GM12891 (cell line): ENCODE results near the gene MTREX.
A peak's percentile ranks its signal among the peaks of the same experiment; 100 is the strongest.

Experiments
- DNase-seq: peaks from one replicate; pipeline ENCODE4 v3.0.0; 2011; ENCODE audit warnings: low spot score; ENCODE audit not compliant: insufficient read length
- FAIRE-seq: peaks from 2 replicates; lab custom pipeline; 2011; peaks lifted over from hg19 to GRCh38; lab: Jason Lieb, UNC
- PAX5 ChIP-seq: IDR thresholded peaks from 2 replicates; pipeline ENCODE4 v1.6.1; 2011; ENCODE audit warnings: low read length, moderate library complexity, mild to moderate bottlenecking; ENCODE audit not compliant: insufficient read depth, severe bottlenecking
- POLR2A ChIP-seq: IDR thresholded peaks from 2 replicates; pipeline ENCODE4 v1.6.1; 2011; ENCODE audit warnings: low read depth, low read length, control low read depth
- POLR2AphosphoS5 ChIP-seq: IDR thresholded peaks from 2 replicates; pipeline ENCODE4 v1.6.1; 2011; ENCODE audit warnings: low read depth, low read length, control low read depth
- POU2F2 ChIP-seq: IDR thresholded peaks from 2 replicates; pipeline ENCODE4 v1.6.1; 2011; ENCODE audit warnings: low read depth, mild to moderate bottlenecking, control low read depth, low read length, moderate library complexity
- SPI1 ChIP-seq: IDR thresholded peaks from 2 replicates; pipeline ENCODE4 v1.6.1; 2011; ENCODE audit warnings: low read depth, low read length, control low read depth
- TAF1 ChIP-seq: IDR thresholded peaks from 2 replicates; pipeline ENCODE4 v1.6.1; 2011; ENCODE audit warnings: low read depth, low read length, control low read depth

The MTREX gene

GRCh38 chr5:55392669-55393068 lies 84.9 kb downstream of the MTREX start:
- no peak for FAIRE-seq
- TF ChIP-seq POLR2AphosphoS5 (no peak), PAX5 (no peak), POU2F2 (no peak), TAF1 (no peak), POLR2A (no peak), SPI1 (no peak)
- no peak for DNase-seq

- DNase-seq: no peak
- no peak for TF ChIP-seq POLR2AphosphoS5
- no peak for TF ChIP-seq TAF1
- TF ChIP-seq SPI1: no peak
- TF ChIP-seq POU2F2: no peak
- TF ChIP-seq POLR2A: no peak
- TF ChIP-seq PAX5: no peak
- no peak for FAIRE-seq
These were observed 85.8 kb downstream of the MTREX start for GRCh38 chr5:55393501-55394175.

GRCh38 chr5:55402199-55402598 lies 94.4 kb downstream of the MTREX start:
- no peak for TF ChIP-seq SPI1
- no peak for TF ChIP-seq TAF1
- no peak for TF ChIP-seq POLR2A
- no peak for TF ChIP-seq POLR2AphosphoS5
- no peak for TF ChIP-seq PAX5
- no peak for TF ChIP-seq POU2F2
- DNase-seq: no peak
- no peak for FAIRE-seq

- FAIRE-seq: no peak
- no peak for DNase-seq
These were observed 98.5 kb downstream of the MTREX start for GRCh38 chr5:55406292-55406691.

GRCh38 chr5:55407059-55407684 lies 99.4 kb downstream of the MTREX start:
- FAIRE-seq (no peak), DNase-seq (no peak)
- TF ChIP-seq POLR2AphosphoS5 (no peak), SPI1 (no peak), PAX5 (no peak), POU2F2 (no peak), TAF1 (no peak), POLR2A (no peak)

More at GRCh38 chr5:55406292-55406691, 98.5 kb downstream of the MTREX start:
- TF ChIP-seq POLR2A (no peak), POLR2AphosphoS5 (no peak), TAF1 (no peak), SPI1 (no peak), POU2F2 (no peak), PAX5 (no peak)

GRCh38 chr5:55407984-55408383 lies 100.2 kb downstream of the MTREX start:
- DNase-seq (no peak), FAIRE-seq (no peak)
- no peak for TF ChIP-seq POU2F2
- TF ChIP-seq PAX5: no peak
- TF ChIP-seq TAF1: no peak
- no peak for TF ChIP-seq POLR2AphosphoS5
- no peak for TF ChIP-seq SPI1
- no peak for TF ChIP-seq POLR2A

- TF ChIP-seq POLR2AphosphoS5 (no peak), POLR2A (no peak), PAX5 (no peak), TAF1 (no peak), POU2F2 (no peak), SPI1 (no peak)
- FAIRE-seq (no peak), DNase-seq (no peak)
These were observed 102.0 kb downstream of the MTREX start for GRCh38 chr5:55409775-55410174.

- DNase-seq: no peak
- no peak for FAIRE-seq
- peak; percentile 72 for TF ChIP-seq SPI1
- no peak for TF ChIP-seq TAF1
- no peak for TF ChIP-seq POU2F2
- TF ChIP-seq POLR2A: no peak
- TF ChIP-seq POLR2AphosphoS5: no peak
These were observed 103.1 kb downstream of the MTREX start for GRCh38 chr5:55410845-55411244.

GRCh38 chr5:55411876-55412275 lies 104.1 kb downstream of the MTREX start:
- no peak for FAIRE-seq
- TF ChIP-seq POLR2AphosphoS5 (no peak), POLR2A (no peak), TAF1 (no peak), POU2F2 (no peak), SPI1 (no peak), PAX5 (no peak)
- DNase-seq: no peak
